ENCODE results near the gene BEAN1. TPM values are rescaled to one million over a fixed set of nuclear protein-coding genes. Genes with fewer than 3 reads are reported as not detected.

The BEAN1 gene
- total and polyA plus RNA-seq, 3 experiments from 2014 or later: 0.09 TPM; not detected in 2

- Mint-ChIP-seq H3K9me3 (no peaks in the 10 kb centered on the region), H3K27me3 (peaks cover 9 to 29% of the 10 kb centered on the region in 2 donors), H3K4me3 (no peak overlapping the region), H3K4me1 (peaks cover 0 to 2% (median 0%) of the 10 kb centered on the region in 3 donors), H3K27ac (no peak overlapping the region), H3K36me3 (no peaks in the 10 kb centered on the region)
- ChIA-PET POLR2A (no interaction called here), CTCF (no interaction called here)
- DNase-seq: no peak
- no peak overlapping the region for H3K4me3 ChIP-seq (ENCODE audit: low read length)
- H3K4me1 ChIP-seq (ENCODE audit: insufficient read depth, low read length): no peaks in the 10 kb centered on the region
- no peaks in the 10 kb centered on the region for H3K36me3 ChIP-seq (ENCODE audit: insufficient read depth, low read length)
- H3K9me3 ChIP-seq (ENCODE audit: low read length): no peaks in the 10 kb centered on the region
- H3K27me3 ChIP-seq (ENCODE audit: insufficient read depth, low read length, poor library complexity, severe bottlenecking): no peaks in the 10 kb centered on the region
- no peak overlapping the region for H3K27ac ChIP-seq (ENCODE audit: low read depth, low read length)
These were observed 25.5 kb upstream of the BEAN1 start for GRCh38 chr16:66401610-66402009.

DNA sequence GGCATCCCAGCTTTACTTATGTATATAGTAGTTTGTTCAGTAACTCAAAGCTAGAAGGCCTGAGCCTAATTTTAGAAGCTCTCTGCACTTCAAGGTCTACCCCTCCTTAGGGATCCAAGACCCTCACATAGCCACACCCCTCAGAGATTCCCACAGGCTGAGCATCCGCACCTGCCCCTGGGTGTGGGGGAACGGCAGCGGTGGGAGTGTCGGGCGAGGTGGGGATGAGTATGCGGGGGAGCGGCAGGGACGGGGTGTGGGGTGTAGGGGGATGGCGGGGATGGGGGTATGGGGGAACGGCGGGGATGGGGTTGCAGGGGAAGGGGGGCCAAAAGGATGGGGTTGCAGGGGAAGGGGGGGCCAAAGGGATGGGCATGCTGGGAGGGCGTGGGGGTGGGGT lies 24.9 kb upstream of the BEAN1 start:
- H3K27ac Mint-ChIP-seq: no peak overlapping the region
- H3K4me3 Mint-ChIP-seq: no peak overlapping the region
- DNase-seq: no peak
- Histone ChIP-seq H3K27me3 (ENCODE audit: insufficient read depth, low read length, poor library complexity, severe bottlenecking) (no peaks in the 10 kb centered on the region), H3K4me1 (ENCODE audit: insufficient read depth, low read length) (peaks cover 4% of the 10 kb centered on the region), H3K4me3 (ENCODE audit: low read length) (no peak overlapping the region), H3K36me3 (ENCODE audit: insufficient read depth, low read length) (no peaks in the 10 kb centered on the region), H3K9me3 (ENCODE audit: low read length) (no peaks in the 10 kb centered on the region), H3K27ac (ENCODE audit: low read depth, low read length) (no peak overlapping the region)
- CTCF ChIA-PET: no interaction called here
- H3K27me3 Mint-ChIP-seq: peaks cover 9 to 29% of the 10 kb centered on the region in 2 donors
- POLR2A ChIA-PET: no interaction called here
- peaks cover 3 to 7% (median 5%) of the 10 kb centered on the region in 3 donors for H3K4me1 Mint-ChIP-seq
- no peaks in the 10 kb centered on the region for H3K9me3 Mint-ChIP-seq
- H3K36me3 Mint-ChIP-seq: no peaks in the 10 kb centered on the region

- Mint-ChIP-seq H3K9me3 (no peaks in the 10 kb centered on the region), H3K4me3 (no peak overlapping the region), H3K36me3 (no peaks in the 10 kb centered on the region), H3K27me3 (peaks cover 9 to 29% of the 10 kb centered on the region in 2 donors), H3K27ac (no peak overlapping the region), H3K4me1 (peaks cover 5 to 8% (median 7%) of the 10 kb centered on the region in 3 donors)
- POLR2A ChIA-PET: no interaction called here
- H3K4me1 ChIP-seq (ENCODE audit: insufficient read depth, low read length): peaks cover 7% of the 10 kb centered on the region
- DNase-seq: no peak
- H3K27me3 ChIP-seq (ENCODE audit: insufficient read depth, low read length, poor library complexity, severe bottlenecking): no peaks in the 10 kb centered on the region
- H3K9me3 ChIP-seq (ENCODE audit: low read length): no peaks in the 10 kb centered on the region
- CTCF ChIA-PET: interaction anchor here (6.9 kb wide), 1 partner anchor 187 kb away, joined by 61 read pairs; no protein-coding TSS in a partner anchor
- no peaks in the 10 kb centered on the region for H3K36me3 ChIP-seq (ENCODE audit: insufficient read depth, low read length)
- H3K4me3 ChIP-seq (ENCODE audit: low read length): no peak overlapping the region
- H3K27ac ChIP-seq (ENCODE audit: low read depth, low read length): no peak overlapping the region
These were observed 24.4 kb upstream of the BEAN1 start for GRCh38 chr16:66402591-66403230.

DNA sequence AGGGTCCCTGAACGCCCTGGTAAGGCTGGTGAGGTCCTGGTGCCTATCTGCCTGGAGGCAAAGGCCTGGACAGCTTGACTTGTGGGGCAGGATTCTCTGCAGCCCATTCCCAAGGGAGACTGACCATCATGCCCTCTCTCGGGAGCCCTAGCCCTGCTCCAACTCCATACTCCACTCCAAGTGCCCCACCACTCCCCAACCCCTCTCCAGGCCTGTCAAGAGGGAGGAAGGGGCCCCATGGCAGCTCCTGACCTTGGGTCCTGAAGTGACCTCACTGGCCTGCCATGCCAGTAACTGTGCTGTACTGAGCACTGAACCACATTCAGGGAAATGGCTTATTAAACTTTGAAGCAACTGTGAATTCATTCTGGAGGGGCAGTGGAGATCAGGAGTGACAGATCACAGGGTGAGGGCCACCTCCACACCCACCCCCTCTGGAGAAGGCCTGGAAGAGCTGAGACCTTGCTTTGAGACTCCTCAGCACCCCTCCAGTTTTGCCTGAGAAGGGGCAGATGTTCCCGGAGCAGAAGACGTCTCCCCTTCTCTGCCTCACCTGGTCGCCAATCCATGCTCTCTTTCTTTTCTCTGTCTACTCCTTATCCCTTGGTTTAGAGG lies 23.5 kb upstream of the BEAN1 start:
- Mint-ChIP-seq H3K4me1 (peaks cover 13 to 17% (median 15%) of the 10 kb centered on the region in 3 donors), H3K27ac (no peak overlapping the region), H3K9me3 (no peaks in the 10 kb centered on the region)

GRCh38 chr16:66405057-66405783 lies 21.9 kb upstream of the BEAN1 start:
- CTCF ChIA-PET: interaction anchor here (0.7 to 6.9 kb wide), 16 partner anchors 48 to 463 kb away, joined by 3 to 61 read pairs (median 4); partner anchors contain the start of gene DYNC1LI2

More for the DNA sequence above, 23.5 kb upstream of the BEAN1 start:
- H3K27me3 Mint-ChIP-seq: peaks cover 8 to 23% of the 10 kb centered on the region in 2 donors
- no peak overlapping the region for H3K27ac ChIP-seq (ENCODE audit: low read depth, low read length)
- DNase-seq: no peak
- H3K9me3 ChIP-seq (ENCODE audit: low read length): no peaks in the 10 kb centered on the region
- H3K27me3 ChIP-seq (ENCODE audit: insufficient read depth, low read length, poor library complexity, severe bottlenecking): no peaks in the 10 kb centered on the region
- H3K4me3 ChIP-seq (ENCODE audit: low read length): no peak overlapping the region
- POLR2A ChIA-PET: no interaction called here
- CTCF ChIA-PET: interaction anchor here (4.0 to 6.9 kb wide), 3 partner anchors 76 to 465 kb away, joined by 32 to 61 read pairs (median 57); no protein-coding TSS in a partner anchor
- no peaks in the 10 kb centered on the region for H3K36me3 ChIP-seq (ENCODE audit: insufficient read depth, low read length)
- H3K36me3 Mint-ChIP-seq: no peaks in the 10 kb centered on the region
- no peak overlapping the region for H3K4me3 Mint-ChIP-seq
- H3K4me1 ChIP-seq (ENCODE audit: insufficient read depth, low read length): peaks cover 16% of the 10 kb centered on the region

GRCh38 chr16:66406534-66407221 lies 20.4 kb upstream of the BEAN1 start:
- CTCF ChIA-PET: interaction anchor here (0.7 to 6.9 kb wide), 35 partner anchors 8 to 475 kb away, joined by 3 to 61 read pairs (median 4); partner anchors contain the start of gene CMTM2

More at GRCh38 chr16:66405057-66405783, 21.9 kb upstream of the BEAN1 start:
- Histone ChIP-seq H3K4me1 (ENCODE audit: insufficient read depth, low read length) (peaks cover 21% of the 10 kb centered on the region), H3K36me3 (ENCODE audit: insufficient read depth, low read length) (no peaks in the 10 kb centered on the region), H3K4me3 (ENCODE audit: low read length) (no peak overlapping the region), H3K27ac (ENCODE audit: low read depth, low read length) (no peak overlapping the region), H3K9me3 (ENCODE audit: low read length) (no peaks in the 10 kb centered on the region), H3K27me3 (ENCODE audit: insufficient read depth, low read length, poor library complexity, severe bottlenecking) (no peaks in the 10 kb centered on the region)
- Mint-ChIP-seq H3K4me1 (peaks cover 25 to 28% (median 28%) of the 10 kb centered on the region in 3 donors), H3K27ac (peak overlapping the region in 1 of 8 donors; percentile 23), H3K36me3 (peaks cover 2 to 5% (median 3%) of the 10 kb centered on the region in 3 donors), H3K27me3 (peaks cover 0 to 16% of the 10 kb centered on the region in 2 donors), H3K9me3 (no peaks in the 10 kb centered on the region), H3K4me3 (peak overlapping the region in 2 of 7 donors; percentile 27 to 67)
- POLR2A ChIA-PET: interaction anchor here (0.7 kb wide), 1 partner anchor 501 kb away, joined by 3 read pairs; no protein-coding TSS in a partner anchor
- no peak for DNase-seq

More at GRCh38 chr16:66406534-66407221, 20.4 kb upstream of the BEAN1 start:
- H3K4me3 Mint-ChIP-seq: peak overlapping the region; percentile 81 to 93 (median 85)
- H3K27ac ChIP-seq (ENCODE audit: low read depth, low read length): no peak overlapping the region
- peak; percentile 74 to 89 (median 82) for DNase-seq
- H3K36me3 Mint-ChIP-seq: peaks cover 8 to 16% (median 11%) of the 10 kb centered on the region in 3 donors
- no peaks in the 10 kb centered on the region for H3K27me3 ChIP-seq (ENCODE audit: insufficient read depth, low read length, poor library complexity, severe bottlenecking)
- peaks cover 0 to 6% (median 2%) of the 10 kb centered on the region in 5 donors for H3K9me3 Mint-ChIP-seq
- H3K36me3 ChIP-seq (ENCODE audit: insufficient read depth, low read length): no peaks in the 10 kb centered on the region
- H3K9me3 ChIP-seq (ENCODE audit: low read length): no peaks in the 10 kb centered on the region
- H3K4me1 Mint-ChIP-seq: peaks cover 25 to 29% (median 28%) of the 10 kb centered on the region in 3 donors
- H3K4me1 ChIP-seq (ENCODE audit: insufficient read depth, low read length): peaks cover 21% of the 10 kb centered on the region
- POLR2A ChIA-PET: interaction anchor here (0.9 to 1.6 kb wide), 2 partner anchors 183 to 197 kb away, joined by 3 read pairs; partner anchors contain the start of gene CMTM3
- H3K27ac Mint-ChIP-seq: peak overlapping the region in 4 of 8 donors; percentile 29 to 76 (median 64)
- H3K27me3 Mint-ChIP-seq: peaks cover 0 to 12% of the 10 kb centered on the region in 2 donors
- peak overlapping the region; percentile 75 for H3K4me3 ChIP-seq (ENCODE audit: low read length)

All from CD8-positive, alpha-beta memory T cell (primary cell).